ENCODE data around the gene TTLL5. TPM values are rescaled to one million over a fixed set of nuclear protein-coding genes. Genes with fewer than 3 reads are reported as not detected.

TTLL5 gene
- total and polyA plus RNA-seq, 10 of the 15 experiments (the other 5 are each of a cell fraction or from before 2014, with no cell fraction given) = 3.2 to 25.9 (median 13.8) TPM

- TF ChIP-seq, protein P1, sequence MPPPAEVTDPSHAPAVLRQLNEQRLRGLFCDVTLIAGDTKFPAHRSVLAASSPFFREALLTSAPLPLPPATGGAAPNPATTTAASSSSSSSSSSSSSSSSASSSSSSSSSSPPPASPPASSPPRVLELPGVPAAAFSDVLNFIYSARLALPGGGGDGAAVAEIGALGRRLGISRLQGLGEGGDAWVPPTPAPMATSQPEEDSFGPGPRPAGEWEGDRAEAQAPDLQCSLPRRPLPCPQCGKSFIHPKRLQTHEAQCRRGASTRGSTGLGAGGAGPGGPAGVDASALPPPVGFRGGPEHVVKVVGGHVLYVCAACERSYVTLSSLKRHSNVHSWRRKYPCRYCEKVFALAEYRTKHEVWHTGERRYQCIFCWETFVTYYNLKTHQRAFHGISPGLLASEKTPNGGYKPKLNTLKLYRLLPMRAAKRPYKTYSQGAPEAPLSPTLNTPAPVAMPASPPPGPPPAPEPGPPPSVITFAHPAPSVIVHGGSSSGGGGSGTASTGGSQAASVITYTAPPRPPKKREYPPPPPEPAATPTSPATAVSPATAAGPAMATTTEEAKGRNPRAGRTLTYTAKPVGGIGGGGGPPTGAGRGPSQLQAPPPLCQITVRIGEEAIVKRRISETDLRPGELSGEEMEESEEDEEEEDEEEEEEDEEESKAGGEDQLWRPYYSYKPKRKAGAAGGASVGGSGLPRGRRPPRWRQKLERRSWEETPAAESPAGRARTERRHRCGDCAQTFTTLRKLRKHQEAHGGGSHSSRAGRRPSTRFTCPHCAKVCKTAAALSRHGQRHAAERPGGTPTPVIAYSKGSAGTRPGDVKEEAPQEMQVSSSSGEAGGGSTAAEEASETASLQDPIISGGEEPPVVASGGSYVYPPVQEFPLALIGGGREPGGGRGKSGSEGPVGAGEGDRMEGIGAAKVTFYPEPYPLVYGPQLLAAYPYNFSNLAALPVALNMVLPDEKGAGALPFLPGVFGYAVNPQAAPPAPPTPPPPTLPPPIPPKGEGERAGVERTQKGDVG (CRISPR knock-in tag; IDR thresholded peaks at IDR 0.05) = no peak
- TF ChIP-seq FOXK2 (IDR thresholded peaks at IDR 0.05) = no peak
- TF ChIP-seq, protein P2, sequence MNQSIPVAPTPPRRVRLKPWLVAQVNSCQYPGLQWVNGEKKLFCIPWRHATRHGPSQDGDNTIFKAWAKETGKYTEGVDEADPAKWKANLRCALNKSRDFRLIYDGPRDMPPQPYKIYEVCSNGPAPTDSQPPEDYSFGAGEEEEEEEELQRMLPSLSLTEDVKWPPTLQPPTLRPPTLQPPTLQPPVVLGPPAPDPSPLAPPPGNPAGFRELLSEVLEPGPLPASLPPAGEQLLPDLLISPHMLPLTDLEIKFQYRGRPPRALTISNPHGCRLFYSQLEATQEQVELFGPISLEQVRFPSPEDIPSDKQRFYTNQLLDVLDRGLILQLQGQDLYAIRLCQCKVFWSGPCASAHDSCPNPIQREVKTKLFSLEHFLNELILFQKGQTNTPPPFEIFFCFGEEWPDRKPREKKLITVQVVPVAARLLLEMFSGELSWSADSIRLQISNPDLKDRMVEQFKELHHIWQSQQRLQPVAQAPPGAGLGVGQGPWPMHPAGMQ (IDR thresholded peaks at IDR 0.05; ENCODE audit: borderline replicate concordance) = no peak
- TF ChIP-seq ATF2 (IDR thresholded peaks at IDR 0.05; ENCODE audit: low read length) = no peak
- no peak for TF ChIP-seq NBN (IDR thresholded peaks at IDR 0.05)
- no peak for TF ChIP-seq SIX5 (IDR thresholded peaks at IDR 0.05; ENCODE audit: low read depth, low read length, severe bottlenecking)
- TF ChIP-seq NRF1 (conservative IDR thresholded peaks at IDR 0.05; ENCODE audit: low read depth, low read length) = no peak
- no peak for TF ChIP-seq PAX8 (IDR thresholded peaks at IDR 0.05)
- TF ChIP-seq ZBTB33 (IDR thresholded peaks at IDR 0.05) = no peak
These were observed 81.8 kb downstream of the TTLL5 start (continued) for GRCh38 chr14:75742867-75743266.
